ENCODE results near the gene MANBA.
"Not testable (repeated sequence)": the region's sequence is repeated elsewhere in the genome, so short reads cannot be mapped to it uniquely, and the experiment has no call there.

Gene MANBA

DNA sequence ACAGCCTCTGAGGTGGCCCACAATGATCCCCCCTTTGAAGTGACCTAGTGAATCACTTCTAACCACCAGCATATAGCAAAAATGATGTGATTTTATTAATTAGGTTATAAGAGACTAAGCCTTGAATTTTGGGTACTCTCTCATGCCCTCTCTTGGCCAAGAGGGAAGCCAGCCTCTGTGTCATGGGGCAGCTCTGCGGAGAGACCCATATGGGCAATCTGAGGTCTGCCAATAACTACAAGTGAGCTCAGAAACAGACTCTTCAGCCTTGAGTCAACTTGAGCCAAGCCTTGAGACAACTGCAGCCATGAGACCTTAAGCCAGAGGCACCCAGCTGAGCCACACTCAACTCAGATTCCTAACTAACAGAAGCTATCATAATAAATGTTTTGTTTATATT is 45.7 kb downstream of the MANBA start:
- H3K27ac ChIP-seq = no peak overlapping the region
- DNase-seq = peak; percentile 13
- no peak overlapping the region for H3K4me3 ChIP-seq (ENCODE audit: low read depth, low read length)
- H3K27me3 ChIP-seq (replicated peaks) = no peaks in the 10 kb centered on the region
- in situ Hi-C loops (cut with HindIII; ENCODE audit: low pct_ligation_motif_present, low sequenced_read_pairs) = no loop called here
- H3K36me3 ChIP-seq (replicated peaks) = no peaks in the 10 kb centered on the region
- TF ChIP-seq, protein P1, sequence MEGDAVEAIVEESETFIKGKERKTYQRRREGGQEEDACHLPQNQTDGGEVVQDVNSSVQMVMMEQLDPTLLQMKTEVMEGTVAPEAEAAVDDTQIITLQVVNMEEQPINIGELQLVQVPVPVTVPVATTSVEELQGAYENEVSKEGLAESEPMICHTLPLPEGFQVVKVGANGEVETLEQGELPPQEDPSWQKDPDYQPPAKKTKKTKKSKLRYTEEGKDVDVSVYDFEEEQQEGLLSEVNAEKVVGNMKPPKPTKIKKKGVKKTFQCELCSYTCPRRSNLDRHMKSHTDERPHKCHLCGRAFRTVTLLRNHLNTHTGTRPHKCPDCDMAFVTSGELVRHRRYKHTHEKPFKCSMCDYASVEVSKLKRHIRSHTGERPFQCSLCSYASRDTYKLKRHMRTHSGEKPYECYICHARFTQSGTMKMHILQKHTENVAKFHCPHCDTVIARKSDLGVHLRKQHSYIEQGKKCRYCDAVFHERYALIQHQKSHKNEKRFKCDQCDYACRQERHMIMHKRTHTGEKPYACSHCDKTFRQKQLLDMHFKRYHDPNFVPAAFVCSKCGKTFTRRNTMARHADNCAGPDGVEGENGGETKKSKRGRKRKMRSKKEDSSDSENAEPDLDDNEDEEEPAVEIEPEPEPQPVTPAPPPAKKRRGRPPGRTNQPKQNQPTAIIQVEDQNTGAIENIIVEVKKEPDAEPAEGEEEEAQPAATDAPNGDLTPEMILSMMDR (IDR thresholded peaks at IDR 0.05; ENCODE audit: low read depth, low read length, missing control alignments) = peak; percentile 31

DNA sequence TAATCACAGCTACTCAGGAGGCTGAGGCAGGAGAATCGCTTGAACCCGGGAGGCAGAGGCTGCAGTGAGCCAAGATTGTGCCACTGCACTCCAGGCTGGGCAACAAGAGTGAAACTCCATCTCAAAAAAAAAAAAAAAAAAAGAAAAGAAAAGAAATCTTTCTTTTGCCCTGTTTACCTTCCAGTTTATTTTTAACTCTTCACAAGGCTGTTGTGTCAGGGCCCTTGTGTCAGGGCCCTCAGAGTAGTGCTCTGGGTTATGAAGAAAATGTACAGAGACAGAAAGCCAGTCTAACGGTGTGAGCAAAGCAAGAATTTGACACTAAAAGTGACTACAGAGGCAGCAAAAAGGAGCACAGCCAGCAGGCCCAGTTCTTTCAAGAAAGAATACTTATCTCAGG is 47.0 kb downstream of the MANBA start:
- H3K4me3 ChIP-seq (ENCODE audit: low read depth, low read length); H3K27me3 ChIP-seq (replicated peaks); H3K36me3 ChIP-seq (replicated peaks); H3K27ac ChIP-seq; DNase-seq; in situ Hi-C loops (cut with HindIII; ENCODE audit: low pct_ligation_motif_present, low sequenced_read_pairs): not testable (repeated sequence)

DNA sequence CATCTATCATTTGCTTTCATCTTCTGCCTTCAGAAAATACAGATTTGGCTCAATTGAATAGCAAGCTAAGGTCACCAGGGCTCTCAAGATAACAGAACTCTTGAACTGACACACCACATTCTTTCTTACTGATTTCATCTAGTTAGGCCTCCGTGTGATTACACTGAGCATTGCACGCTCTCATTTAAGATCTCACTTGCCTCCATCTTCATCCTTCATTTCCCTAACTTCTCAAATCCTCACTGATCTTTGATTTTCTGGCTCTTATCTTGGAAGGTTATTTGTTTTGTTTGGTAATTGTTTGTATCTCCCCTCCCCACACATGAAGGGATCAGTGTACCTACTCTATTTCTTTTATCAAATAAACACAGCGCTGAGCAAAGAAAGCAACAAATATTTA is 47.7 kb downstream of the MANBA start:
- Histone ChIP-seq H3K4me3 (ENCODE audit: low read depth, low read length) (no peak overlapping the region), H3K27ac (peak overlapping the region; percentile 70), H3K27me3 (replicated peaks) (no peaks in the 10 kb centered on the region), H3K36me3 (replicated peaks) (no peaks in the 10 kb centered on the region)
- in situ Hi-C loops (cut with HindIII; ENCODE audit: low pct_ligation_motif_present, low sequenced_read_pairs) = no loop called here
- TF ChIP-seq, protein P1 (IDR thresholded peaks at IDR 0.05; ENCODE audit: low read depth, low read length, missing control alignments) = no peak
- peak; percentile 66 for DNase-seq

DNA sequence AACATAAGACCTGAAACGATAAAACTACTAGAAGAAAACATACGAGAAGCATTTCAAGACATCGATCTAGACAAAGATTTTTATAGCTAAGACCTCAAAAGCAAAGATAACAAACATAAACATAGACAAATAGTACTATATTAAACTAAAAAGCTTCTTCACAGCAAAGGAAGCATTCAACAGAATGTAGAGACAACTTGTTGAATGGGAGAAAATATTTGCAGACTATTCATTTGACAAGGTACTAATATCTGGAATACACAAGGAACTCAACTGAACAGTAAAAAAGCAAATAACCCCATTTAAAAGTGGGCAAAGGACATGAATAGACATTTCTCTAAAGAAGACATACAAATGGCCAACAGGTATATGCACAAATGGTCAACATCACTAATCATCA is 49.8 kb downstream of the MANBA start:
- TF ChIP-seq, protein P1 (IDR thresholded peaks at IDR 0.05; ENCODE audit: low read depth, low read length, missing control alignments) = no peak
- no peaks in the 10 kb centered on the region for H3K36me3 ChIP-seq (replicated peaks)
- no peaks in the 10 kb centered on the region for H3K27me3 ChIP-seq (replicated peaks)
- H3K4me3 ChIP-seq (ENCODE audit: low read depth, low read length) = no peak overlapping the region
- no peak for DNase-seq
- H3K27ac ChIP-seq = no peak overlapping the region
- in situ Hi-C loops (cut with HindIII; ENCODE audit: low pct_ligation_motif_present, low sequenced_read_pairs) = no loop called here

DNA sequence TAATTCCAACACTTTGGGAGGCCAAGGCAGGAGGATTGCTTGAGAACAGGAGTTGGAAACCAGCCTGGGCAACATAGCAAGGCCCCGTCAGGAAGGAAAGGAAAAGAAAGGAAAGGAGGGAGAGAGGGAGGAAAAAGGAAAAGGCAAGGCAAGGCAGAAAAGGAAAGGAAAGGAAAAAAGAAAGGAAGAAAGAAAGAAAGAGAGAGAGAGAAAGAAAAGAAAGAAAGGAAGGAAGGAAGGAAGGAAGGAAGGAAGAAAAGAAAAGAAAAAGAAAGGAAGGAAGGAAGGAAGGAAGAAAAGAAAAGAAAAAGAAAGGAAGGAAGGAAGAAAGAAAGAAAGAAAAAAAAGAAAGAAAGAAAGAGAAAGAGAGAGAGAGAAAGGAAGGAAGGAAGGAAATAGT is 51.7 kb downstream of the MANBA start:
- H3K36me3 ChIP-seq (replicated peaks); H3K4me3 ChIP-seq (ENCODE audit: low read depth, low read length); DNase-seq; H3K27me3 ChIP-seq (replicated peaks); H3K27ac ChIP-seq; in situ Hi-C loops (cut with HindIII; ENCODE audit: low pct_ligation_motif_present, low sequenced_read_pairs): not testable (repeated sequence)

DNA sequence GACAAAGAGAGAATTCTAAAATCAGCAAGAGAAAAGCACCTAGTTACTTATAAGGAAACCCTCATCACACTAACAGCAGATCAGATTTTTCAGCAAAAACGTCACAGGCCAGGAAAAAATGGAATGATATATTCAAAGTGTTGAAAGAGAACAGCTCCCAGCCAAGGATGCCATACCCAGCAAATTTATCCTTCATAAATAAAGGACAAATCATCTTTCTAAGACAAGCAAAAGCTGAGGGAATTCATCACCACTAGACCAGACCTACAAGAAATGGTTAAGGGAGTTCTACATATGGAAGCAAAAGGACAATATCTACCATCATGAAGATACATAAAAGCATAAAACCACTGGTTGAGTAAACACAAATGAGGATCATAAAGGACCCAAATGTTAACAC is 53.6 kb downstream of the MANBA start:
- no peak overlapping the region for H3K27ac ChIP-seq
- no peak overlapping the region for H3K4me3 ChIP-seq (ENCODE audit: low read depth, low read length)
- TF ChIP-seq, protein P1 (IDR thresholded peaks at IDR 0.05; ENCODE audit: low read depth, low read length, missing control alignments) = no peak
- no peaks in the 10 kb centered on the region for H3K36me3 ChIP-seq (replicated peaks)
- no peak for DNase-seq
- H3K27me3 ChIP-seq (replicated peaks) = no peaks in the 10 kb centered on the region
- in situ Hi-C loops (cut with HindIII; ENCODE audit: low pct_ligation_motif_present, low sequenced_read_pairs) = no loop called here

DNA sequence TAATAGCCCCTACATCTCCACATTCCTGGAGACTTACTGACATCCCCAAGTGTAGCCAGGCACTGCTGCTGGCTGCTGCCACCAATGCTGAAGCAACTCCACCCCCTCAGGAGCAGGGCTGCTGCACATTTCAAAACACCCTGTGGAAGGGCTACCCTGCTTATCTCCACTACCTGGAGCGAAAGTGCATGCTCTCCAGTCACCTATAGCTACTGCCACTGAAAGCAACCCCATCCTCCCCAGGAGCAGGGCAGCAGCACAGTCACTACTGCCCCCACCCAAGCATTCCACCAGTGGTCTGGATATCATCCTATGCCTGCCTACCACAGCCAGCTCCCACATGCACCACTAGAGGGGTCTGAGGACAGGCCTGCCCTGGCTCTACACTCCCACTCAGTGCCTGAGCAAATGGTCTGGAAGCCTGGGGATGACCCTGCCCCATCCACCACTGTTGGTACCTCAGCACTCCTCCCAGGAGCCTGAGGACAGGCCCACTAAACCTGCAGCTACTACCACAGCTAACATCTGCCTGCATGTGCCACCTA is 55.3 kb downstream of the MANBA start:
- in situ Hi-C loops (cut with HindIII; ENCODE audit: low pct_ligation_motif_present, low sequenced_read_pairs) = no loop called here
- no peaks in the 10 kb centered on the region for H3K27me3 ChIP-seq (replicated peaks)

More for the DNA sequence above, 55.3 kb downstream of the MANBA start:
- TF ChIP-seq, protein P1 (IDR thresholded peaks at IDR 0.05; ENCODE audit: low read depth, low read length, missing control alignments) = no peak
- Histone ChIP-seq H3K27ac (no peak overlapping the region), H3K36me3 (replicated peaks) (no peaks in the 10 kb centered on the region), H3K4me3 (ENCODE audit: low read depth, low read length) (no peak overlapping the region)
- DNase-seq = no peak
